GM12878 (cell line): Measurements from ENCODE around the gene LCA5. TPM values are rescaled to one million over a fixed set of nuclear protein-coding genes. Genes with fewer than 3 reads are reported as not detected.

Experiments
- ATAC-seq: fragments of 200-7000 bp; cut with Tn5 transposase; 3 replicates; pipeline ENCODE4 v1.9.1; 2020; ENCODE audit warnings: mild to moderate bottlenecking, moderate library complexity
- BruUV-seq: library from RNA; stranded (reverse); fragments of 400-500 nt; replicated peaks from 2 replicates; lab custom pipeline; 2021; lab: Mats Ljungman, UMichigan
- CTCF ChIA-PET: fragments of 300-600 bp; sonication (Branson Sonifier 250); formaldehyde crosslinking; extraction: SDS; loops from one replicate; lab custom pipeline; 2021; ENCODE audit warnings: inconsistent platforms; lab: Yijun Ruan, JAX
- POLR2A ChIA-PET: fragments of 350-600 bp; formaldehyde crosslinking; extraction: SDS; loops from one replicate; lab custom pipeline; 2021; ENCODE audit warnings: inconsistent platforms; lab: Charles Lee
- RAD21 ChIA-PET: fragments of 300-600 bp; sonication (Branson Sonifier 250); formaldehyde crosslinking; loops from one replicate; lab custom pipeline; 2023; ENCODE audit warnings: antibody characterized with exemption; ENCODE audit not compliant: unreplicated experiment; lab: Charles Lee
- SMC1A ChIA-PET: fragments of 300-600 bp; sonication (Branson Sonifier 250); formaldehyde crosslinking; loops from one replicate; lab custom pipeline; 2023; ENCODE audit not compliant: unreplicated experiment, uncharacterized antibody; lab: Charles Lee
- DNase-seq: peaks from one replicate; pipeline ENCODE4 v3.0.0-alpha.2; 2011; ENCODE audit warnings: low read depth, low spot score
- FAIRE-seq: peaks from 3 replicates; lab custom pipeline; 2011; peaks lifted over from hg19 to GRCh38; lab: Jason Lieb, UNC
- H2AFZ ChIP-seq: 2 replicates; pipeline ENCODE4 v1.6.0; 2011; ENCODE audit warnings: low read depth, low read length, control low read depth; ENCODE audit not compliant: control insufficient read depth
- H3K27ac ChIP-seq: 2 replicates; pipeline ENCODE4 v1.5.1; 2011; ENCODE audit warnings: control low read depth; ENCODE audit not compliant: control insufficient read depth, insufficient read depth
- H3K27me3 ChIP-seq, 2 experiments: replicated peaks in 1 of 2; 2 replicates each; pipeline versions ENCODE4 v1.6.0 to v1.6.1; 2011; ENCODE audit warnings: low read length in 1 of 2; ENCODE audit not compliant: control insufficient read depth in 2 of 2, insufficient read depth in 2 of 2
- H3K36me3 ChIP-seq, 2 experiments: 2 replicates each; pipeline ENCODE4 v1.5.1; 2011; ENCODE audit warnings: low read length in 1 of 2; ENCODE audit not compliant: control insufficient read depth in 2 of 2, insufficient read depth in 2 of 2
- H3K4me1 ChIP-seq: 2 replicates; pipeline ENCODE4 v1.6.1; 2011; ENCODE audit warnings: mild to moderate bottlenecking, low read length, moderate library complexity, mixed read lengths; ENCODE audit not compliant: control insufficient read depth, insufficient read depth
- H3K4me2 ChIP-seq: 2 replicates; pipeline ENCODE4 v1.6.0; 2011; ENCODE audit warnings: control low read depth; ENCODE audit not compliant: control insufficient read depth, insufficient read depth
- H3K4me3 ChIP-seq: fragments of 200-600 bp; sonication (generic); 2 replicates; pipeline ENCODE4 v1.5.1; 2016
- H3K79me2 ChIP-seq: 2 replicates; pipeline ENCODE4 v1.6.0; 2011; ENCODE audit warnings: low read length; ENCODE audit not compliant: control insufficient read depth, insufficient read depth
- H3K9ac ChIP-seq: 2 replicates; pipeline ENCODE4 v1.8.0; 2011; ENCODE audit warnings: low read length, control low read depth, mixed read lengths; ENCODE audit not compliant: control insufficient read depth, insufficient read depth
- H3K9me3 ChIP-seq: replicated peaks from 3 replicates; pipeline ENCODE4 v1.5.1; 2011; ENCODE audit warnings: mild to moderate bottlenecking, low read length; ENCODE audit not compliant: control insufficient read depth, insufficient read depth
- H4K20me1 ChIP-seq: 2 replicates; pipeline ENCODE4 v1.6.0; 2011; ENCODE audit not compliant: control insufficient read depth, insufficient read depth
- EZH2 ChIP-seq: IDR thresholded peaks from 2 replicates; pipeline ENCODE4 v1.6.1; 2012; ENCODE audit warnings: low read depth, mild to moderate bottlenecking, control low read depth, inconsistent platforms, low read length, borderline replicate concordance; ENCODE audit not compliant: control insufficient read depth
- FOS ChIP-seq: IDR thresholded peaks from 3 replicates; pipeline ENCODE4 v1.6.1; 2011; ENCODE audit warnings: borderline replicate concordance; ENCODE audit not compliant: insufficient read length; ENCODE audit errors: extremely low read depth
- SUPT20H ChIP-seq: IDR thresholded peaks from 2 replicates; pipeline ENCODE4 v1.6.1; 2011; ENCODE audit warnings: low read depth, mild to moderate bottlenecking, low read length, moderate library complexity, borderline replicate concordance; ENCODE audit not compliant: control insufficient read depth
- YY1 ChIP-seq: IDR thresholded peaks from 2 replicates; pipeline ENCODE4 v1.6.1; 2011; ENCODE audit warnings: low read depth, mild to moderate bottlenecking, low read length
- ZNF622 ChIP-seq: fragments of 450-650 bp; IDR thresholded peaks from 2 replicates; pipeline ENCODE4 v1.6.1; 2017; ENCODE audit warnings: mild to moderate bottlenecking, inconsistent platforms
- WGBS: methylation state at CpG from one replicate; pipeline ENCODE4 v1.1.6; 2016; ENCODE audit warnings: low lambda C conversion rate; ENCODE audit not compliant: insufficient replicate concordance, insufficient coverage; ENCODE audit errors: missing lambda C conversion rate; 5-methylcytosine and 5-hydroxymethylcytosine counted together
- in situ Hi-C: fragments of 300-500 bp; cut with MboI; formaldehyde crosslinking; loops from 9 replicates; pipeline ENCODE4 v1.14.3; 2018; ENCODE audit warnings: mixed read lengths
- intact Hi-C: fragments of 100-400 bp; cut with micrococcal nuclease; formaldehyde crosslinking; loops from one replicate; pipeline ENCODE4 v1.14.2; 2022; ENCODE audit not compliant: unreplicated experiment
- polyA plus RNA-seq, 11 experiments: library from polyadenylated mRNA; depleted of rRNA in 4 of 11; unstranded in 6 of 11; stranded (reverse) in 5 of 11; fragments of >200 nt; fragmentation: Nextera tagmentation in 4 of 11; fragmentation: Illumina TruSeq in 1 of 11; extraction: Ambion mirVana in 4 of 11; extraction: Trizol in 1 of 11; gene quantifications; 1 replicate in 1 of 11; 2 replicates in 10 of 11; pipeline versions ENCODE4 v1.2.1 to v1.2.3, GENCODE V29; 2011 to 2016; ENCODE audit warnings: inconsistent platforms in 2 of 11, missing spikeins in 2 of 11, low read depth in 1 of 11
- total RNA-seq, 4 experiments: library from RNA; depleted of rRNA in 3 of 4; stranded (reverse); fragments of >200 nt in 3 of 4; fragmentation: Illumina TruSeq in 1 of 4; extraction: Trizol in 1 of 4; gene quantifications; 2 replicates each; pipeline versions ENCODE4 v1.2.1 to v1.2.3, GENCODE V29; 2013 to 2021
- TF ChIP-seq, protein P1 (sequence below): fragments of 450-650 bp; IDR thresholded peaks from 2 replicates; pipeline ENCODE4 v1.6.1; 2017; ENCODE audit warnings: antibody characterized with exemption, mild to moderate bottlenecking, moderate library complexity
- TF ChIP-seq, protein P2 (sequence below): fragments of 450-650 bp; conservative IDR thresholded peaks from 2 replicates; pipeline ENCODE4 v1.6.1; 2017; ENCODE audit warnings: mild to moderate bottlenecking, moderate library complexity

Gene LCA5
- total and polyA plus RNA-seq, 10 of the 15 experiments (the other 5 are each of a cell fraction or from before 2014, with no cell fraction given) = 0.13 to 0.45 (median 0.27) TPM

DNA sequence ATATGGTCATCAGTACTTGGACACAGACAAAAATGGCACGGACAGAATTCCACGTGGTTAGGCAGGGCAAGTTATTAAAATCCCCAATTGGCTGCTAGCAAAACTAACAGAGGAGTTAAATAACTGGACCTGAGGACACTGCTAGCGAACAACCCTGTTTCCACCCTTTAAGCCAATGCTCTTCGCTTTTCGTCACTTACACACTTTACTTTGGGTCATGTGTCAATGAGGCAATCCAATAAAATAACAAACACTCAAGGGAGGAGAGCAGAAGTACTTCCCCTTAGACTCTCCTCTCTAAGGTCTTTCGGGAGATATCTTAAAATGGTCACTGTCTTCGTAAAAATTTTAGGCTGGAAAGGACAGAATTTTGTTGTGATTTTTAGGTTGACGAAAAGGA, 68.6 kb downstream of the LCA5 start (continued):
- TF ChIP-seq, protein P1, sequence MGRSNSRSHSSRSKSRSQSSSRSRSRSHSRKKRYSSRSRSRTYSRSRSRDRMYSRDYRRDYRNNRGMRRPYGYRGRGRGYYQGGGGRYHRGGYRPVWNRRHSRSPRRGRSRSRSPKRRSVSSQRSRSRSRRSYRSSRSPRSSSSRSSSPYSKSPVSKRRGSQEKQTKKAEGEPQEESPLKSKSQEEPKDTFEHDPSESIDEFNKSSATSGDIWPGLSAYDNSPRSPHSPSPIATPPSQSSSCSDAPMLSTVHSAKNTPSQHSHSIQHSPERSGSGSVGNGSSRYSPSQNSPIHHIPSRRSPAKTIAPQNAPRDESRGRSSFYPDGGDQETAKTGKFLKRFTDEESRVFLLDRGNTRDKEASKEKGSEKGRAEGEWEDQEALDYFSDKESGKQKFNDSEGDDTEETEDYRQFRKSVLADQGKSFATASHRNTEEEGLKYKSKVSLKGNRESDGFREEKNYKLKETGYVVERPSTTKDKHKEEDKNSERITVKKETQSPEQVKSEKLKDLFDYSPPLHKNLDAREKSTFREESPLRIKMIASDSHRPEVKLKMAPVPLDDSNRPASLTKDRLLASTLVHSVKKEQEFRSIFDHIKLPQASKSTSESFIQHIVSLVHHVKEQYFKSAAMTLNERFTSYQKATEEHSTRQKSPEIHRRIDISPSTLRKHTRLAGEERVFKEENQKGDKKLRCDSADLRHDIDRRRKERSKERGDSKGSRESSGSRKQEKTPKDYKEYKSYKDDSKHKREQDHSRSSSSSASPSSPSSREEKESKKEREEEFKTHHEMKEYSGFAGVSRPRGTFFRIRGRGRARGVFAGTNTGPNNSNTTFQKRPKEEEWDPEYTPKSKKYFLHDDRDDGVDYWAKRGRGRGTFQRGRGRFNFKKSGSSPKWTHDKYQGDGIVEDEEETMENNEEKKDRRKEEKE = no peak
- TF ChIP-seq SUPT20H (no peak), YY1 (no peak)

DNA sequence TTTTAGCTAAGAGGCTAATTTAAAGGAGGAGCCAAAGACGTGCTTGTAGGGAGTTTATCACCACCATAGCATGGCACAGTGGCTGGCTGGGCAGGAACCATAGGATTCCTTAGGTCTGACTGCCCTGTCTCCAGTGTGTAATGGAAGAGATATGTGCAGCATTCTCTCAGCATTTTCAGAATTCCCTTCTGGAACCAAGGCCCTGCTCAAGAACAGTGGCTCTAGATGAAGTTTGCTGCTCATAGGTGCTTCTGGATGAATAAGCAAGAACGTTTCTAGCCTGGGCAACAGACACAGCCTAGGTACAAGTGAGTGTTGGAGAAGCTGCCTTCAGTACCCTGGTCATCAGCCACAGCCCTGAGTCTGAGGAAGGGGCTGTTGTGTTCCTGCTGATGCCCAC, 69.1 kb downstream of the LCA5 start:
- H3K27me3 ChIP-seq = no peaks in the 10 kb centered on the region
- no peak overlapping the region for H3K27ac ChIP-seq
- in situ Hi-C loops (no loop called here), intact Hi-C loops (loop anchor here (10.0 kb wide), 5 partner anchors 233 to 603 kb away; partner anchors contain the start of genes HMGN3, IRAK1BP1 and PHIP)
- ChIA-PET SMC1A (interaction anchor here (0.7 to 1.3 kb wide), 5 partner anchors 9 to 376 kb away, joined by 3 to 5 read pairs (median 4); no protein-coding TSS in a partner anchor), RAD21 (interaction anchor here (2.2 kb wide), 1 partner anchor 377 kb away, joined by 6 read pairs; no protein-coding TSS in a partner anchor), CTCF (interaction anchor here (0.6 kb wide), 1 partner anchor 203 kb away, joined by 4 read pairs; no protein-coding TSS in a partner anchor), POLR2A (no interaction called here)
- FAIRE-seq (no peak), DNase-seq (no peak), ATAC-seq (no peak)
- H3K9me3 ChIP-seq = no peaks in the 10 kb centered on the region
- H3K36me3 ChIP-seq = no peaks in the 10 kb centered on the region
- TF ChIP-seq EZH2 (no peak), ZNF622 (no peak), FOS (no peak)
- TF ChIP-seq, protein P2, sequence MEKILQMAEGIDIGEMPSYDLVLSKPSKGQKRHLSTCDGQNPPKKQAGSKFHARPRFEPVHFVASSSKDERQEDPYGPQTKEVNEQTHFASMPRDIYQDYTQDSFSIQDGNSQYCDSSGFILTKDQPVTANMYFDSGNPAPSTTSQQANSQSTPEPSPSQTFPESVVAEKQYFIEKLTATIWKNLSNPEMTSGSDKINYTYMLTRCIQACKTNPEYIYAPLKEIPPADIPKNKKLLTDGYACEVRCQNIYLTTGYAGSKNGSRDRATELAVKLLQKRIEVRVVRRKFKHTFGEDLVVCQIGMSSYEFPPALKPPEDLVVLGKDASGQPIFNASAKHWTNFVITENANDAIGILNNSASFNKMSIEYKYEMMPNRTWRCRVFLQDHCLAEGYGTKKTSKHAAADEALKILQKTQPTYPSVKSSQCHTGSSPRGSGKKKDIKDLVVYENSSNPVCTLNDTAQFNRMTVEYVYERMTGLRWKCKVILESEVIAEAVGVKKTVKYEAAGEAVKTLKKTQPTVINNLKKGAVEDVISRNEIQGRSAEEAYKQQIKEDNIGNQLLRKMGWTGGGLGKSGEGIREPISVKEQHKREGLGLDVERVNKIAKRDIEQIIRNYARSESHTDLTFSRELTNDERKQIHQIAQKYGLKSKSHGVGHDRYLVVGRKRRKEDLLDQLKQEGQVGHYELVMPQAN = no peak
- H3K4me1 ChIP-seq = no peaks in the 10 kb centered on the region
- H3K4me2 ChIP-seq = no peak overlapping the region
- WGBS = 2% methylated on average over 2 of the region's 2 CpGs
- BruUV-seq = no TSS peak
- no peak overlapping the region for H2AFZ ChIP-seq
- H3K79me2 ChIP-seq = no peaks in the 10 kb centered on the region
- no peak overlapping the region for H3K9ac ChIP-seq
- no peak overlapping the region for H3K4me3 ChIP-seq
- H4K20me1 ChIP-seq = no peaks in the 10 kb centered on the region
